ENCODE data around the gene HINT2.

HINT2 gene

DNA sequence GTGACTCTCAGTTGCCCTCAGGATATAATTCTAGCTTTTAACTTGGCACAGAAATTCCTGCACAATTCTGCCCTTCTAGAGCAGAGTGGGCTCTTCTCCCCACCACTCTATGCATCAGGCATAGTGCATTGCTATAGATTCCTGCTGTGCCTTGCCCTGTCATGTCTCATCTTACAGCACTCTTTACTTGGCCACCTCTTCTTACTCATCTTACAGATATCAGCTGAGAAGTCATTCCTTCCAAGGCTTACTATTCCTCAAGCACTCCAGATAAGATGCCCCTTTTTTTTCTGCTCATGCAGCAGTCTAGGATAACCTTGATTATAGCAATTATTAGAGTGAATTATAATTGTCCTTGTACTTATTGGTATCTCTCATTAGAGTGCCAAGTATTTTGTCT is 8.1 kb upstream of the HINT2 start:
- DNase-seq (ENCODE audit: insufficient read length, low spot score) (no peak), FAIRE-seq (no peak)

DNA sequence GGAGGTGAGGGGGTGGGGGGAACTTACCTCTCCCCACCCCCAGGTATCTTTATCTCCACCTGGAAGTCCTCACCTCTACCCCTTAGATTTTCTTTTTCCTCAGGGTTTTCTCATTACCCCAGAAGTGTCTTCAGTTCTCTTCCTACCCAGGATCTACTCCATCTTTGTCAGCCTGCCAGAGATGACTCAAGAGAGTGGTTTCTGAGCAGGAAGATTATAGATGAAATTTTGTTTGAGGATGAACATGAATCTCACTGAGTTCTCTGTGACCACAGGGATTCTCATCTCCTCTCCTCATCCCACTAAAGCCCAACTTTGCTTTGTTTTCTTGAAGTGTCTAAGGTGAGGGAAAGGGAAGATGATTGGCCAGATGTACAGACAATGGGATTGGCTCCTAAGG is 5.2 kb upstream of the HINT2 start:
- TF ChIP-seq, protein P1, sequence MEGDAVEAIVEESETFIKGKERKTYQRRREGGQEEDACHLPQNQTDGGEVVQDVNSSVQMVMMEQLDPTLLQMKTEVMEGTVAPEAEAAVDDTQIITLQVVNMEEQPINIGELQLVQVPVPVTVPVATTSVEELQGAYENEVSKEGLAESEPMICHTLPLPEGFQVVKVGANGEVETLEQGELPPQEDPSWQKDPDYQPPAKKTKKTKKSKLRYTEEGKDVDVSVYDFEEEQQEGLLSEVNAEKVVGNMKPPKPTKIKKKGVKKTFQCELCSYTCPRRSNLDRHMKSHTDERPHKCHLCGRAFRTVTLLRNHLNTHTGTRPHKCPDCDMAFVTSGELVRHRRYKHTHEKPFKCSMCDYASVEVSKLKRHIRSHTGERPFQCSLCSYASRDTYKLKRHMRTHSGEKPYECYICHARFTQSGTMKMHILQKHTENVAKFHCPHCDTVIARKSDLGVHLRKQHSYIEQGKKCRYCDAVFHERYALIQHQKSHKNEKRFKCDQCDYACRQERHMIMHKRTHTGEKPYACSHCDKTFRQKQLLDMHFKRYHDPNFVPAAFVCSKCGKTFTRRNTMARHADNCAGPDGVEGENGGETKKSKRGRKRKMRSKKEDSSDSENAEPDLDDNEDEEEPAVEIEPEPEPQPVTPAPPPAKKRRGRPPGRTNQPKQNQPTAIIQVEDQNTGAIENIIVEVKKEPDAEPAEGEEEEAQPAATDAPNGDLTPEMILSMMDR (IDR thresholded peaks at IDR 0.05; ENCODE audit: insufficient read depth, missing control alignments) = no peak
- DNase-seq (ENCODE audit: insufficient read length, low spot score) (no peak), FAIRE-seq (no peak)

More for the DNA sequence above, 8.1 kb upstream of the HINT2 start:
- TF ChIP-seq, protein P1 (IDR thresholded peaks at IDR 0.05; ENCODE audit: insufficient read depth, missing control alignments) = no peak

DNA sequence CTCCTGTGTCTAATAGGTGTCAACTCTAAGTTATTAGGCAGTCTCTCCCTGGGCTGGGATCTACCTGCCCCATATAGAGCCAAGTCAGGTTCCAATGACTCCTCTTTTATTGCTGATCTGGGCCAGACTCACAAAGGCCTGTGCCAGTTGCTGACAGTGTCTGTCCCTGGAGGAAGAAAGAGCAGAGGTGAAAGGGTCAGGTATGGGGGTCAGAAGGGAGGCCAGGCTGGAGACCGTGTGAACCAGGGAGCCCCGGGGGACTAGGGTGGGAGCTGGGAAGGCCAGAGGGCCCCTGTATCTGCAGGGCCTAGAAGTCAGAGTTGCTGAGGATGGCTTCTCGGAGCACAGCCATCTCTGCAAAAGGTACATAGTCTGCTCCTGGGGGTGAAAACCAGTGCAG is 3.5 kb upstream of the HINT2 start:
- DNase-seq (ENCODE audit: insufficient read length, low spot score) = no peak
- TF ChIP-seq, protein P1 (IDR thresholded peaks at IDR 0.05; ENCODE audit: insufficient read depth, missing control alignments) = no peak
- no peak for FAIRE-seq

DNA sequence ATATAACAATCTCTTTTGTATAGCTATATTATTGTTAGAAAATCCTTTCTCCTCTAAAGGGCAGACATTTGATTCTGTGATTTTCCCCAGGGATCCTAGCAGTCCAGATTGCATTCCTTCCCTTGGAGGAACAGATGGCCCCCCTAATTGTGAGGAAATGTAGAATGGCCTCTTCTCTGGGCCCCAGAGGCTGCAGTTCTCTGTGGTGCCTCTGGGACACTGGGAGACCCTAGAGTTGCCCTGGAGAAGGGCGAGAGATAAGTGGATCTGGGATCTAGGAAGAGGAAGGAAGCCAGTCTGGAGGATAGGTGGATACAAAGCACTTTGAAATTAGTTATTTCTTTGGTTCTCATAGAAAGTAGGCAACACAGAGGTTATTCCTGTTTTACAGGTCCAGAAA is 1.9 kb upstream of the HINT2 start:
- no peak for FAIRE-seq
- DNase-seq (ENCODE audit: insufficient read length, low spot score) = no peak
- TF ChIP-seq, protein P1 (IDR thresholded peaks at IDR 0.05; ENCODE audit: insufficient read depth, missing control alignments) = no peak

DNA sequence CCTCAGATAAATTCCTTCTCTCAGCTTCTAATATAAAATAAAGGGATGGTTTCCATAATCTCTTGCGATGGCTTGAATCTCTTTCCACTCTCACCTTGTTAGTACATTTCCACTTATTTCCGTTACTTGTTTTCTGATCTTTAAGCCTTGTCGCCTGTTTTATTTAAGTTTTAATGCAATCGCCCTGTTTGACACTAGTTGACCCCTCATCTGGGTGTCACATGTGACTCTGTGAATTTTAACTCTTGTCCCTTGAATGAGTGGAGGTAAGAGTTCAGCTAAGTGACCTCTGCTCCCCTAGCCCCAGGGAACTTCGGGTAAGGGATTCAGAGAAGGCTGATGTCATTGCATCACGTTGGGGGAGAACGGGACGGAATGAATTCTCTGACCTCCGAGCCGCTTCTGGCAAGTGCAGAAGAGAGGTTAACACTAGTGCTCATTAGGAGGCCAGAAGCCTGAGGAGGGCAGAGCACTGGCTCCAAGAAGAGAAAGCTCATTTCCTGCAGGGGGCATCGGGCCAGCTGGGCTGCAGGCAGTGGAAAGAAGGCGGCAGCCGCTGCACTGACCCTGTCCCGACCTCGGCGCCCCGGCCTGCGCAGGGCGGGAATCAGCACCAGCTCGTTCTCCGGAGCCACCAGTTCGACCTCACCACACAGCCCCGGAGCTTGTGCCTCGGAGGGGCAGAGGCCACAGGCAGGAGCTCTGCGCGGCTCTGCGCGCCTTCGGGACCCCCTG is 569 bp downstream of the HINT2 start:
- TF ChIP-seq, protein P1 (IDR thresholded peaks at IDR 0.05; ENCODE audit: insufficient read depth, missing control alignments) = no peak
- DNase-seq (ENCODE audit: insufficient read length, low spot score) (no peak), FAIRE-seq (no peak)

DNA sequence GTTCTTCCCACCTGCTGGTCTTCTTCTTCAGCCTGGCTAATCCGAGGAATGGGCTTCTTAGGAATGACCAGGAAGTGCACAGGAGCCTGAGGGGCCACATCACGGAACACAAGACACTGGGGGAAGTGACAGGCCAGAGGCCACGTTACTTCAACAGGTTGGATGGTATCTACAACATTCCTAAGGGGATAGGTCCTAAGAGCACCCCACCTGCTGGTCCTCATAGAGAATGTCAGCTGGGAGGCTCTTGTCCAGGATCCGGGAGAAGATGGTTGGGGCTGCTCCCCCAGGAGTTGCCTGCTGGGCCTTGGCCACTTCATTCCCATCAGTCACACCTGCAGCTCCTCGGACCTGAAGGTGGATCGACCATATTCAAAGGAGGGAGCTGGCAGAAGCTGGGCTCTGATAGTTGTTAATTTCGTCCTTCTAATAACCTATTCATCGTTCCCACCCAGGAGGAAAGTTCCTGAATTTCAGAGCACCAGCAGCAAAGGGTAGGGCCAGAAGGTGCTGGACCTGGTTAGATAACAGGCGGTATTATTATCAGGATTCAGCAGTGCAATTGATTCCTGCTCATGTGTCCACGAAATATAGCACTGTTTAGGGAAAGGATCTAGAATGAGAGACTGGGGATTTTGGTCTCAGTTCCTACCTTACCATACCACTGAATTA is 1.3 kb downstream of the HINT2 start:
- FAIRE-seq (no peak), DNase-seq (ENCODE audit: insufficient read length, low spot score) (no peak)
- TF ChIP-seq, protein P1 (IDR thresholded peaks at IDR 0.05; ENCODE audit: insufficient read depth, missing control alignments) = no peak

DNA sequence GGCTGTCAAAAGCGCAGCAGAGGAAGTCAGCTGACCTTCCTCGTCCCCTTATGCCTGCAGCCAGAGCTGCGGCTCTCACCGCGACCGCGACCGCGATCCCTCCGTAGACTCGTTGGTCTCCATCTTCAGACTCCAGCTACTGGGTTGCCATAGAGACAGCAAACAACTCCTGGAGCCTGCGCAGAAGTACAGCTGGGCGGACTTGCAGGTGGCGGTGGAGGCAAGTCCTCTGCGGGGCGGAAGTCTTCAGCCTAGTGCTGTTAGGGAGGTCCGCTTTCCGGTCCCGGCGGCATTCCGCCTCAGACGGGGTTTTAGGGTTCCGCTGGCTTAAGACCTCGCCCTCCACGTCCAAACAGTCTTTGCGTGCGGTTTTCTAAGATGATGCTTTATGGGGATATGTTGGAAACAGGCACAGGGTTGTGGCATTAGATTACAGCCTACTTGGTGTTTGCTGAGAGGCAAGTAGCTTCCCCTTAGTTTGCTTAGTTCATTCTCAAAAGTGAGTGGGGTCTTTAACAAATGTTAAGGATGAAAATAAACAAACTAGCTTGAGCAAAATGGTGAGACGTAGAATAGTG is 2.7 kb downstream of the HINT2 start, which contains the start of gene SPAG8:
TSS of gene SPAG8 (minus strand) at position 238 of the 578 bp plus-strand sequence. CDS start at position 123, 115 bp downstream.
- FAIRE-seq (no peak), DNase-seq (ENCODE audit: insufficient read length, low spot score) (peak; percentile 67)
- TF ChIP-seq, protein P1 (IDR thresholded peaks at IDR 0.05; ENCODE audit: insufficient read depth, missing control alignments) = no peak

Data from D721Med (cell line).